ENCODE results near the gene CCDC63. TPM values are rescaled to one million over a fixed set of nuclear protein-coding genes. Genes with fewer than 3 reads are reported as not detected.

Gene CCDC63
- total and polyA plus RNA-seq, 2 donors (not counting 3 experiments of a cell fraction or from before 2014, with no cell fraction given): not detected

DNA sequence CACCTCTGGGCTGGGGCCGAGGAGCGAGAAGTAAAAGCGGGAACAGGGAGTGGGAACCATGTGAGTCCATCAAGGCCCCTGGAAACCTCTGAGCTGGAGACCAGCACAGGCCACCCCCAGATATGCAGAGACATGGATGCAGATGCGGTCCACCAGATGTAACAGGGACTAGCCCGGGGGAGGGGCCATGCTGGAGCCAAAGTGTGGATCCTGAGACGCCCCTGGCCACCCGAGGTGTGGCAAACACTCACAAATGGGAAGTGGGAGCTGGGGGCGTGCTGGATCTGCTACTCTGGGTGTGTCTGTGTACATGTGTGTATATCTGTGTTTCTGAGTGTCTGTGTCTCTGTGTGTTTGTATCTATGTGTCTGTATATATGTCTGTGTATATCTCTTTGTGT is 60.8 kb downstream of the CCDC63 start:
- Histone ChIP-seq H3K4me1 (ENCODE audit: control insufficient read depth, extremely low read depth, insufficient read depth, low read length) (no peaks in the 10 kb centered on the region), H3K27ac (ENCODE audit: insufficient read depth, low read depth, low read length) (no peak overlapping the region), H3K27me3 (ENCODE audit: control insufficient read depth in 2 of 2, insufficient read depth in 2 of 2, low read length in 2 of 2) (peaks cover 0 to 2% of the 10 kb centered on the region in 2 experiments), H3K79me2 (ENCODE audit: control insufficient read depth, insufficient read depth, low read length) (no peaks in the 10 kb centered on the region), H3K4me3 (replicated peaks in 1 of 3; ENCODE audit: insufficient read depth in 1 of 3, low read depth in 1 of 3, low read length in 3 of 3) (no peak overlapping the region), H4K20me1 (replicated peaks; ENCODE audit: control insufficient read depth, extremely low read depth, insufficient read depth, low read length) (no peaks in the 10 kb centered on the region), H3K36me3 (ENCODE audit: control insufficient read depth in 2 of 2, extremely low read depth in 1 of 2, insufficient read depth in 2 of 2, low read length in 2 of 2) (no peaks in the 10 kb centered on the region), H3K4me2 (ENCODE audit: insufficient read depth, low read length) (no peak overlapping the region), H3K9me1 (replicated peaks; ENCODE audit: control insufficient read depth, extremely low read depth, insufficient read depth, low read length) (no peaks in the 10 kb centered on the region), H2AFZ (ENCODE audit: low read depth, low read length) (no peak overlapping the region), H3K9ac (replicated peaks; ENCODE audit: extremely low read depth, insufficient read depth, low read length) (no peak overlapping the region), H3K9me3 (replicated peaks; ENCODE audit: control insufficient read depth, insufficient read depth, low read length) (no peaks in the 10 kb centered on the region)
- intact Hi-C loops (cut with micrococcal nuclease) (no loop called here), dilution Hi-C loops (cut with MboI; ENCODE audit: extremely low pct_ligation_motif_present, low sequenced_read_pairs) (no loop called here)
- CTCF ChIA-PET: no interaction called here
- FAIRE-seq: no peak
- BruUV-seq (replicated peaks): no TSS peak
- no peak for DNase-seq (ENCODE audit: low read depth, low spot score)
- TF ChIP-seq EZH2 (IDR thresholded peaks at IDR 0.05; ENCODE audit: borderline replicate concordance, low read depth, low read length, severe bottlenecking): no peak
- no peak for TF ChIP-seq POLR2A (IDR thresholded peaks at IDR 0.05; ENCODE audit: low read depth, low read length)
- no peak for TF ChIP-seq GATA2 (IDR thresholded peaks at IDR 0.05; ENCODE audit: insufficient read depth, insufficient read length, low read depth, low read length)
- TF ChIP-seq, protein P1, sequence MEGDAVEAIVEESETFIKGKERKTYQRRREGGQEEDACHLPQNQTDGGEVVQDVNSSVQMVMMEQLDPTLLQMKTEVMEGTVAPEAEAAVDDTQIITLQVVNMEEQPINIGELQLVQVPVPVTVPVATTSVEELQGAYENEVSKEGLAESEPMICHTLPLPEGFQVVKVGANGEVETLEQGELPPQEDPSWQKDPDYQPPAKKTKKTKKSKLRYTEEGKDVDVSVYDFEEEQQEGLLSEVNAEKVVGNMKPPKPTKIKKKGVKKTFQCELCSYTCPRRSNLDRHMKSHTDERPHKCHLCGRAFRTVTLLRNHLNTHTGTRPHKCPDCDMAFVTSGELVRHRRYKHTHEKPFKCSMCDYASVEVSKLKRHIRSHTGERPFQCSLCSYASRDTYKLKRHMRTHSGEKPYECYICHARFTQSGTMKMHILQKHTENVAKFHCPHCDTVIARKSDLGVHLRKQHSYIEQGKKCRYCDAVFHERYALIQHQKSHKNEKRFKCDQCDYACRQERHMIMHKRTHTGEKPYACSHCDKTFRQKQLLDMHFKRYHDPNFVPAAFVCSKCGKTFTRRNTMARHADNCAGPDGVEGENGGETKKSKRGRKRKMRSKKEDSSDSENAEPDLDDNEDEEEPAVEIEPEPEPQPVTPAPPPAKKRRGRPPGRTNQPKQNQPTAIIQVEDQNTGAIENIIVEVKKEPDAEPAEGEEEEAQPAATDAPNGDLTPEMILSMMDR (IDR thresholded peaks at IDR 0.05; ENCODE audit: extremely low read depth in 1 of 2, insufficient read depth in 1 of 2, low read depth in 1 of 2, low read length in 2 of 2): no peak
- TF ChIP-seq FOS (IDR thresholded peaks at IDR 0.05; ENCODE audit: borderline replicate concordance, insufficient read depth, low read length): no peak
- TF ChIP-seq POLR2AphosphoS5 (IDR thresholded peaks at IDR 0.05; ENCODE audit: insufficient read depth, low read depth, low read length): no peak
- POLR2A ChIA-PET: no interaction called here

Data from endothelial cell of umbilical vein (primary cell).